OCI-LY1 (cell line): ENCODE measurements around the gene LRIF1.

Source experiments
- H2AFZ ChIP-seq: fragments of 200-600 bp; sonication (generic), shearing (Covaris generic); 2 replicates; pipeline ENCODE4 v1.6.0; 2014; ENCODE audit warnings: antibody characterized with exemption, mild to moderate bottlenecking, low read length
- H3F3A ChIP-seq: fragments of 200-600 bp; sonication (generic), shearing (Covaris generic); 2 replicates; pipeline ENCODE4 v1.6.0; 2014; ENCODE audit warnings: mild to moderate bottlenecking, antibody characterized with exemption, low read length, moderate library complexity; ENCODE audit not compliant: insufficient read depth
- H3K27ac ChIP-seq: fragments of 200-600 bp; sonication (generic); 2 replicates; pipeline ENCODE4 v1.5.1; 2014; ENCODE audit warnings: low read length, mixed run types, mild to moderate bottlenecking, low read depth; ENCODE audit not compliant: poor library complexity, severe bottlenecking
- H3K27me3 ChIP-seq: fragments of 200-600 bp; sonication (generic); 2 replicates; pipeline ENCODE4 v1.6.0; 2014; ENCODE audit warnings: antibody characterized with exemption, mild to moderate bottlenecking, low read length, moderate library complexity; ENCODE audit not compliant: insufficient read depth
- H3K36me3 ChIP-seq: fragments of 200-600 bp; sonication (generic); 2 replicates; pipeline ENCODE4 v1.6.1; 2014; ENCODE audit warnings: mild to moderate bottlenecking, antibody characterized with exemption, low read length, moderate library complexity, mixed read lengths; ENCODE audit not compliant: insufficient read depth
- H3K4me1 ChIP-seq: fragments of 200-600 bp; sonication (generic); 2 replicates; pipeline ENCODE4 v1.5.1; 2014; ENCODE audit warnings: mild to moderate bottlenecking, low read length, moderate library complexity; ENCODE audit not compliant: insufficient read depth, severe bottlenecking
- H3K4me2 ChIP-seq: fragments of 200-600 bp; sonication (generic), shearing (Covaris generic); 2 replicates; pipeline ENCODE4 v1.6.1; 2014; ENCODE audit warnings: low read length
- H3K4me3 ChIP-seq: fragments of 200-600 bp; sonication (generic); 2 replicates; pipeline ENCODE4 v1.5.1; 2014; ENCODE audit warnings: low read length, low read depth, mild to moderate bottlenecking, mixed read lengths; ENCODE audit not compliant: poor library complexity, severe bottlenecking
- H3K79me2 ChIP-seq: fragments of 200-600 bp; shearing (Covaris generic); 2 replicates; pipeline ENCODE4 v1.6.1; 2016; ENCODE audit warnings: mixed run types, low read length, mixed read lengths; ENCODE audit not compliant: insufficient read depth
- H3K9ac ChIP-seq: fragments of 200-600 bp; sonication (generic), shearing (Covaris generic); 2 replicates; pipeline ENCODE4 v1.6.1; 2014; ENCODE audit warnings: mild to moderate bottlenecking, low read length, mixed read lengths
- H3K9me2 ChIP-seq: fragments of 200-600 bp; sonication (generic), shearing (Covaris generic); 2 replicates; pipeline ENCODE4 v1.6.1; 2014; ENCODE audit warnings: low read depth, mild to moderate bottlenecking, low read length, mixed read lengths
- H3K9me3 ChIP-seq: fragments of 200-600 bp; shearing (Covaris generic); 2 replicates; pipeline ENCODE4 v1.6.1; 2014; ENCODE audit warnings: low read length, mixed read lengths
- H4K20me1 ChIP-seq: fragments of 200-600 bp; sonication (generic), shearing (Covaris generic); 2 replicates; pipeline ENCODE4 v1.6.0; 2016; ENCODE audit warnings: mild to moderate bottlenecking, low read length; ENCODE audit not compliant: insufficient read depth
- CTCF ChIP-seq: fragments of 200-600 bp; sonication (generic), shearing (Covaris generic); IDR thresholded peaks from 2 replicates; pipeline ENCODE4 v1.5.1; 2017; ENCODE audit warnings: mild to moderate bottlenecking, antibody characterized with exemption, low read length, moderate library complexity, mixed read lengths
- EZH2 ChIP-seq: fragments of 200-600 bp; sonication (generic), shearing (Covaris generic); IDR thresholded peaks from 2 replicates; pipeline ENCODE4 v1.8.0; 2017; ENCODE audit warnings: borderline replicate concordance, mixed run types, mild to moderate bottlenecking, antibody characterized with exemption, low read length, moderate library complexity, mixed read lengths

Gene LRIF1

GRCh38 chr1:110899458-110899843 is 64.3 kb downstream of the LRIF1 start:
- Histone ChIP-seq H3K27me3 (no peaks in the 10 kb centered on the region), H3K9me3 (no peaks in the 10 kb centered on the region), H3K4me2 (no peak overlapping the region), H3K4me1 (no peaks in the 10 kb centered on the region), H3K9me2 (no peaks in the 10 kb centered on the region), H3F3A (no peaks in the 10 kb centered on the region), H2AFZ (no peak overlapping the region), H3K4me3 (no peak overlapping the region), H3K27ac (no peak overlapping the region), H3K9ac (no peak overlapping the region), H3K79me2 (no peaks in the 10 kb centered on the region), H3K36me3 (peaks cover 87% of the 10 kb centered on the region), H4K20me1 (no peaks in the 10 kb centered on the region)
- TF ChIP-seq EZH2 (no peak), CTCF (no peak)

GRCh38 chr1:110898734-110899457 is 64.8 kb downstream of the LRIF1 start:
- H3K36me3 ChIP-seq, result peaks cover 93% of the 10 kb centered on the region
- H3K4me2 ChIP-seq, result no peak overlapping the region
- no peaks in the 10 kb centered on the region for H3F3A ChIP-seq
- H3K9me2 ChIP-seq, result no peaks in the 10 kb centered on the region
- no peak overlapping the region for H2AFZ ChIP-seq
- TF ChIP-seq CTCF (no peak), EZH2 (no peak)
- no peaks in the 10 kb centered on the region for H3K9me3 ChIP-seq
- H3K4me3 ChIP-seq, result no peak overlapping the region
- no peak overlapping the region for H3K27ac ChIP-seq
- no peaks in the 10 kb centered on the region for H4K20me1 ChIP-seq
- no peaks in the 10 kb centered on the region for H3K79me2 ChIP-seq
- H3K27me3 ChIP-seq, result no peaks in the 10 kb centered on the region
- no peak overlapping the region for H3K9ac ChIP-seq
- no peaks in the 10 kb centered on the region for H3K4me1 ChIP-seq

GRCh38 chr1:110897681-110898080 is 66.0 kb downstream of the LRIF1 start:
- H3K27ac ChIP-seq, result no peak overlapping the region
- no peak overlapping the region for H2AFZ ChIP-seq
- H4K20me1 ChIP-seq, result no peaks in the 10 kb centered on the region
- no peaks in the 10 kb centered on the region for H3K9me3 ChIP-seq
- TF ChIP-seq CTCF, result no peak
- H3K79me2 ChIP-seq, result 0 out of 2 replicates have a peak, but pooled peaks cover 2% of the 10 kb centered on the region
- H3K4me2 ChIP-seq, result no peak overlapping the region
- no peak overlapping the region for H3K4me3 ChIP-seq
- no peaks in the 10 kb centered on the region for H3K4me1 ChIP-seq
- no peaks in the 10 kb centered on the region for H3F3A ChIP-seq
- H3K9me2 ChIP-seq, result no peaks in the 10 kb centered on the region
- H3K9ac ChIP-seq, result no peak overlapping the region
- no peaks in the 10 kb centered on the region for H3K27me3 ChIP-seq
- H3K36me3 ChIP-seq, result peaks cover 94% of the 10 kb centered on the region
